Measurements from ENCODE around the gene COL20A1.

DNA sequence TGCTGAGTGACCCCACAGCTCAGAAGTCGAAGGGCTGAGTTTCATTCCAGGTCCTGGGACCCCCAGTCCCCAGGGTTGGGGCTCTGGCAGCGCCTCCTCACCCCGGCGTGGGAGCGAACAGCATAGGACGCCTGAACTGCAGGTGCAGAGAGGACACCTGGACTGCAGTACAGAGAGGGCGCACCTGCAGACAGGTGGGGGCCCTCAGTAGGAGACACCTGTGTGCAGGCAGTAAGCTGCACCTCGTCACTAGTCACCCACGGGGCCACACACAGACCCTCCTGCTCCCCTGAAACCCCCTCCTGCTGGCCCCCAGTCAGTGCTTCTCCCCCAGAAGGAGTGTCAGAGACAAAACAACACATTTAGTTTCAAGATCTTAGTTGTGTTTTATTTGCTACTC is 30.1 kb upstream of the COL20A1 start:
- TF ChIP-seq ZNF416 (tag by site-specific recombination; IDR thresholded peaks at IDR 0.05) (no peak), ZNF776 (tag by site-specific recombination; IDR thresholded peaks at IDR 0.05; ENCODE audit: borderline replicate concordance) (no peak), PBX3 (CRISPR knock-in tag; IDR thresholded peaks at IDR 0.05) (no peak), ZNF350 (tag by site-specific recombination; IDR thresholded peaks at IDR 0.05) (no peak), ZEB2 (tag by site-specific recombination; IDR thresholded peaks at IDR 0.05) (no peak), ZNF626 (tag by site-specific recombination; IDR thresholded peaks at IDR 0.05) (no peak), ZNF274 (IDR thresholded peaks at IDR 0.05; ENCODE audit: low read length) (no peak), ZNF274 (tag by site-specific recombination; IDR thresholded peaks at IDR 0.05; ENCODE audit: borderline replicate concordance) (no peak), CTCF (tag by site-specific recombination; IDR thresholded peaks at IDR 0.05) (no peak), YY1 (tag by site-specific recombination; IDR thresholded peaks at IDR 0.05) (no peak), ZNF24 (tag by site-specific recombination; IDR thresholded peaks at IDR 0.05) (no peak), ZNF704 (tag by site-specific recombination; IDR thresholded peaks at IDR 0.05) (no peak)

Measured in HEK293 (cell line).